HL-60 (cell line): ENCODE measurements around the gene UBE2QL1.

Experiments used
- CTCF ChIP-seq: IDR thresholded peaks from one replicate; pipeline ENCODE4 v1.5.1; 2011; ENCODE audit warnings: low read length, control low read depth, inconsistent platforms; ENCODE audit not compliant: insufficient read depth
- GABPA ChIP-seq: IDR thresholded peaks from 2 replicates; pipeline ENCODE4 v1.6.1; 2012; ENCODE audit warnings: low read depth
- POLR2AphosphoS5 ChIP-seq: IDR thresholded peaks from 2 replicates; pipeline ENCODE4 v1.6.1; 2012; ENCODE audit warnings: low read depth

- TF ChIP-seq CTCF: no peak
- TF ChIP-seq POLR2AphosphoS5: no peak
- no peak for TF ChIP-seq GABPA
Measured at GRCh38 chr5:6457592-6457991, 8.9 kb downstream of the UBE2QL1 start.
